CD14-positive monocyte (primary cell): ENCODE results near the gene EXTL1. TPM values are rescaled to one million over a fixed set of nuclear protein-coding genes. Genes with fewer than 3 reads are reported as not detected.

Experiments used
- DNase-seq, 3 donors: peaks; one replicate each; pipeline ENCODE4 v3.0.0-alpha.2; 2011 to 2022
- H2AFZ ChIP-seq: 2 replicates; pipeline ENCODE4 v1.6.0; 2012; ENCODE audit warnings: mild to moderate bottlenecking, low read depth, low read length, inconsistent platforms; ENCODE audit not compliant: insufficient read depth, poor library complexity, severe bottlenecking
- H3K27ac ChIP-seq, 2 donors: 1 replicate in 1 of 2; 2 replicates in 1 of 2; pipeline ENCODE4 v1.5.1; 2012 to 2013; ENCODE audit warnings: low read length in 2 of 2, control low read depth in 1 of 2, inconsistent platforms in 1 of 2, low read depth in 1 of 2, mild to moderate bottlenecking in 1 of 2
- H3K27me3 ChIP-seq, 2 donors: one replicate each; pipeline versions ENCODE4 v1.6.0 to v1.6.1; 2011 to 2013; ENCODE audit warnings: low read length in 2 of 2; ENCODE audit not compliant: control insufficient read depth in 2 of 2, insufficient read depth in 2 of 2
- H3K36me3 ChIP-seq, 2 donors: replicated peaks in 1 of 2; 1 replicate in 1 of 2; 2 replicates in 1 of 2; pipeline versions ENCODE4 v1.5.1 to v1.6.1; 2012 to 2013; ENCODE audit warnings: low read length in 2 of 2, control low read depth in 1 of 2, inconsistent platforms in 1 of 2, mild to moderate bottlenecking in 1 of 2; ENCODE audit not compliant: insufficient read depth in 2 of 2, control insufficient read depth in 1 of 2
- H3K4me1 ChIP-seq, 2 donors: 1 replicate in 1 of 2; 2 replicates in 1 of 2; pipeline versions ENCODE4 v1.5.1 to v1.6.1; 2012 to 2013; ENCODE audit warnings: low read length in 2 of 2, control low read depth in 1 of 2, inconsistent platforms in 1 of 2, mild to moderate bottlenecking in 1 of 2, moderate library complexity in 1 of 2; ENCODE audit not compliant: insufficient read depth in 2 of 2, control insufficient read depth in 1 of 2
- H3K4me2 ChIP-seq: replicated peaks from 2 replicates; pipeline ENCODE3; 2012; ENCODE audit warnings: low read length, moderate library complexity, mild to moderate bottlenecking; ENCODE audit not compliant: poor library complexity, severe bottlenecking; ENCODE audit errors: extremely low read depth
- H3K4me3 ChIP-seq, 3 experiments: fragments of 200-600 bp in 1 of 3; sonication (generic) in 1 of 3; replicated peaks in 1 of 3; 1 replicate in 2 of 3; 2 replicates in 1 of 3; pipeline ENCODE4 v1.5.1; 2011 to 2013; ENCODE audit warnings: low read length in 3 of 3, mild to moderate bottlenecking in 3 of 3, control low read depth in 2 of 3, low read depth in 2 of 3, inconsistent platforms in 1 of 3, moderate library complexity in 1 of 3
- H3K79me2 ChIP-seq: 2 replicates; pipeline ENCODE4 v1.6.0; 2012; ENCODE audit warnings: mild to moderate bottlenecking, control low read depth, inconsistent platforms, low read length, moderate library complexity; ENCODE audit not compliant: insufficient read depth
- H3K9ac ChIP-seq: 2 replicates; pipeline ENCODE4 v1.6.0; 2017; ENCODE audit warnings: low read length, mild to moderate bottlenecking; ENCODE audit not compliant: insufficient read depth, poor library complexity, severe bottlenecking
- H3K9me3 ChIP-seq, 2 donors: replicated peaks in 1 of 2; 1 replicate in 1 of 2; 2 replicates in 1 of 2; pipeline versions ENCODE4 v1.5.1 to v1.6.1; 2012 to 2013; ENCODE audit warnings: low read length in 2 of 2, control low read depth in 1 of 2; ENCODE audit not compliant: control insufficient read depth in 1 of 2, insufficient read depth in 1 of 2
- H4K20me1 ChIP-seq: 2 replicates; pipeline ENCODE4 v1.6.0; 2012; ENCODE audit warnings: mild to moderate bottlenecking, low read length, control low read depth, moderate library complexity; ENCODE audit not compliant: insufficient read depth
- H3K27ac Mint-ChIP-seq, 7 donors: one replicate each; pipeline ENCODE4 v1.8.0; 2020; ENCODE audit warnings: mild to moderate bottlenecking in 7 of 7, mixed read lengths in 7 of 7, moderate library complexity in 6 of 7, inconsistent platforms in 2 of 7
- H3K27me3 Mint-ChIP-seq, 3 donors: one replicate each; pipeline ENCODE4 v1.8.0; 2021 to 2022; ENCODE audit warnings: low read depth in 3 of 3, mild to moderate bottlenecking in 3 of 3, mixed read lengths in 3 of 3, moderate library complexity in 3 of 3, inconsistent platforms in 1 of 3
- H3K36me3 Mint-ChIP-seq, 2 donors: one replicate each; pipeline ENCODE4 v1.8.0; 2020; ENCODE audit warnings: mixed read lengths in 2 of 2, inconsistent platforms in 1 of 2, mild to moderate bottlenecking in 1 of 2
- H3K4me1 Mint-ChIP-seq: one replicate; pipeline ENCODE4 v1.8.0; 2020; ENCODE audit warnings: mild to moderate bottlenecking, mixed read lengths
- H3K4me3 Mint-ChIP-seq, 2 donors: one replicate each; pipeline ENCODE4 v1.8.0; 2020; ENCODE audit warnings: mild to moderate bottlenecking in 2 of 2, mixed read lengths in 2 of 2, moderate library complexity in 1 of 2
- H3K9me3 Mint-ChIP-seq, 7 donors: one replicate each; pipeline ENCODE4 v1.8.0; 2020 to 2022; ENCODE audit warnings: mixed read lengths in 7 of 7, mild to moderate bottlenecking in 6 of 7, moderate library complexity in 6 of 7, inconsistent platforms in 2 of 7
- WGBS: methylation state at CpG from one replicate; pipeline ENCODE4 v1.1.5; 2013; ENCODE audit warnings: missing lambda C conversion rate; ENCODE audit not compliant: insufficient coverage; 5-methylcytosine and 5-hydroxymethylcytosine counted together
- intact Hi-C, 2 donors: fragments of 100-400 bp; cut with micrococcal nuclease; formaldehyde crosslinking; loops; one replicate each; pipeline versions ENCODE4 v1.15.0 to v1.15.1; 2023
- polyA plus RNA-seq, 3 donors: library from polyadenylated mRNA; depleted of rRNA in 1 of 3; unstranded in 2 of 3; stranded (reverse) in 1 of 3; fragments of 300-500 nt in 2 of 3; fragments of >200 nt in 1 of 3; fragmentation: Illumina TruSeq in 2 of 3; gene quantifications; 1 replicate in 2 of 3; 2 replicates in 1 of 3; pipeline ENCODE4 v1.2.3, GENCODE V29; 2012 to 2021
- TF ChIP-seq, protein P1 (sequence below): fragments of 200-600 bp; IDR thresholded peaks from one replicate; pipeline ENCODE4 v1.8.0; 2022; ENCODE audit warnings: antibody characterized with exemption, mild to moderate bottlenecking

The EXTL1 gene
- polyA plus RNA-seq, 3 donors: not detected

DNA sequence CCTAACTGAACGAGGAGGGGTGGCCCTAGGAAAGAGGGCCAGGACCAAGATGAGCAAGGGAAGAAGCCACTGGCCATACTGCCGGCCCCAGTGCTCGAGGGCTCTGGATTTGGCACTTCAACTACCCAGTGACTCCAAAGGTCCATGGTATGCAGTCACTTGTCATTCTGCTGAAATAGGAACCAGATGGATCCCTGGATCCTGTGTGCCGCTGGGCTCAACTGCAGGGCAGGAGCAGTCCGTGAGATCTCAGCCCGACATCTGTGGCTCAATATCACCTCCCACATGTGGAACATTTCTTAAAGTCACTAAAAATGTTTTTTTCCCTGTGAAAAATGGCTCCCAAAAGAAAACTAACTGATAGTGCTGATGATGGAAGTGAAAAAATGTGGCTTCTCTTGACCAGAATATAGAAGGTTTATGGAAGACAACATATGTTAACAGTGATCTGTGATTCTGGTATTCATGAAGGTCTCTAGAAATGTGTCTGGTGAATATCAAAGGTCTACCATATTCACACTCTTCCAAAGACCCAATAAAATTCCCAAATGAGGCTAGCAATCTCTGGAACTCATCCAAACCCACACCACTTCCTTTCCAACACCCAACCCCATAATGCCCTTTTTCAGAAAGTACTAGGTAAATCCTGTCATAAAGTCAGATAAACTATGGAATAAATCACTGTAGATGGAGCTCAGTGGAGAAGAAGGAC, 47.8 kb upstream of the EXTL1 start:
- Histone ChIP-seq H3K27me3 (no peaks in the 10 kb centered on the region), H4K20me1 (no peaks in the 10 kb centered on the region), H3K4me1 (peaks cover 12 to 13% of the 10 kb centered on the region in 2 donors), H2AFZ (no peak overlapping the region), H3K36me3 (peaks cover 61 to 79% of the 10 kb centered on the region in 2 donors), H3K79me2 (no peaks in the 10 kb centered on the region), H3K9me3 (no peaks in the 10 kb centered on the region), H3K27ac (no peak overlapping the region), H3K4me3 (no peak overlapping the region), H3K4me2 (no peak overlapping the region), H3K9ac (no peak overlapping the region)
- Mint-ChIP-seq H3K4me3 (no peak overlapping the region), H3K36me3 (peaks cover 69 to 87% of the 10 kb centered on the region in 2 donors), H3K4me1 (peaks cover 18% of the 10 kb centered on the region), H3K27me3 (peaks cover 0 to 3% (median 0%) of the 10 kb centered on the region in 3 donors), H3K9me3 (no peaks in the 10 kb centered on the region), H3K27ac (no peak overlapping the region)
- intact Hi-C loops: no loop called here
- TF ChIP-seq, protein P1, sequence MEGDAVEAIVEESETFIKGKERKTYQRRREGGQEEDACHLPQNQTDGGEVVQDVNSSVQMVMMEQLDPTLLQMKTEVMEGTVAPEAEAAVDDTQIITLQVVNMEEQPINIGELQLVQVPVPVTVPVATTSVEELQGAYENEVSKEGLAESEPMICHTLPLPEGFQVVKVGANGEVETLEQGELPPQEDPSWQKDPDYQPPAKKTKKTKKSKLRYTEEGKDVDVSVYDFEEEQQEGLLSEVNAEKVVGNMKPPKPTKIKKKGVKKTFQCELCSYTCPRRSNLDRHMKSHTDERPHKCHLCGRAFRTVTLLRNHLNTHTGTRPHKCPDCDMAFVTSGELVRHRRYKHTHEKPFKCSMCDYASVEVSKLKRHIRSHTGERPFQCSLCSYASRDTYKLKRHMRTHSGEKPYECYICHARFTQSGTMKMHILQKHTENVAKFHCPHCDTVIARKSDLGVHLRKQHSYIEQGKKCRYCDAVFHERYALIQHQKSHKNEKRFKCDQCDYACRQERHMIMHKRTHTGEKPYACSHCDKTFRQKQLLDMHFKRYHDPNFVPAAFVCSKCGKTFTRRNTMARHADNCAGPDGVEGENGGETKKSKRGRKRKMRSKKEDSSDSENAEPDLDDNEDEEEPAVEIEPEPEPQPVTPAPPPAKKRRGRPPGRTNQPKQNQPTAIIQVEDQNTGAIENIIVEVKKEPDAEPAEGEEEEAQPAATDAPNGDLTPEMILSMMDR: no peak
- DNase-seq: no peak
- 97% methylated on average over 3 of the region's 6 CpGs for whole genome bisulfite sequencing

DNA sequence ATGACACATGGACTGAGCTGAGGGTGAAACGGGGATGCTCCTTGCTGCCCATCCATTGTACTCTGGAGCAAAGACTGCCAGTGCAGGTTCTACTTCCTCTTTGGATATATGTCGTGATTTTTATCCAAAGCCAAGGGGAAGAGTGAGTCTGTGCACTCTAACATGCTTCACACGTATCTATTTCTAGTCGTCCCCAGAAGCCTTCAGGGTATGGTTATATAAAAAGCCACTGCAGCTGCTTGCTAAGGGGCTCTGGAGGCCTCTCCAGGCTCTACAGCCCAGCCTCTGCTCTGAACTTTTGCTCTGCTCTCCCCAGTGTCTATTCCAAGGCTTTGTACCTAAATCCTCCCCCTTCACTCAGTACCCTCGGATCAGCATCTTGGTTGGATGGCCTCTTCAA, 43.8 kb upstream of the EXTL1 start:
- H3K79me2 ChIP-seq: no peaks in the 10 kb centered on the region
- Mint-ChIP-seq H3K9me3 (no peaks in the 10 kb centered on the region), H3K27ac (no peak overlapping the region), H3K4me3 (no peak overlapping the region), H3K4me1 (peaks cover 5% of the 10 kb centered on the region), H3K36me3 (peaks cover 71 to 87% of the 10 kb centered on the region in 2 donors), H3K27me3 (no peaks in the 10 kb centered on the region)
- H2AFZ ChIP-seq: no peak overlapping the region
- H3K4me3 ChIP-seq: no peak overlapping the region
- no peaks in the 10 kb centered on the region for H3K27me3 ChIP-seq
- intact Hi-C loops: no loop called here
- peaks cover 71 to 92% of the 10 kb centered on the region in 2 donors for H3K36me3 ChIP-seq
- TF ChIP-seq, protein P1: no peak
- no peak overlapping the region for H3K27ac ChIP-seq
- no peak overlapping the region for H3K4me2 ChIP-seq
- no peaks in the 10 kb centered on the region for H3K9me3 ChIP-seq
- no peaks in the 10 kb centered on the region for H4K20me1 ChIP-seq
- H3K4me1 ChIP-seq: no peaks in the 10 kb centered on the region
- DNase-seq: no peak
- no CpG with 5 or more reads among the region's 5 CpGs for WGBS
- no peak overlapping the region for H3K9ac ChIP-seq
